Adrenal gland (tissue), 5 donors: Measurements from ENCODE around the gene PLEKHA7.

Experiments used
- POLR2A ChIP-seq, 2 donors: fragments of 450-650 bp; IDR thresholded peaks; one replicate each; pipeline ENCODE4 v1.6.1; 2017; ENCODE audit warnings: antibody characterized with exemption in 2 of 2, mild to moderate bottlenecking in 2 of 2, moderate library complexity in 1 of 2
- TF ChIP-seq, protein P1 (sequence below), 6 experiments: fragments of 450-650 bp in 4 of 6; fragments of 200-600 bp in 2 of 6; sonication (generic) in 1 of 6; IDR thresholded peaks; 1 replicate in 5 of 6; 2 replicates in 1 of 6; pipeline versions ENCODE4 v1.5.1 to v1.8.0; 2016 to 2021; ENCODE audit warnings: antibody characterized with exemption in 6 of 6, mild to moderate bottlenecking in 2 of 6, moderate library complexity in 1 of 6
- donor health status: DM: no; HTN: no; CAD: no.

DNA sequence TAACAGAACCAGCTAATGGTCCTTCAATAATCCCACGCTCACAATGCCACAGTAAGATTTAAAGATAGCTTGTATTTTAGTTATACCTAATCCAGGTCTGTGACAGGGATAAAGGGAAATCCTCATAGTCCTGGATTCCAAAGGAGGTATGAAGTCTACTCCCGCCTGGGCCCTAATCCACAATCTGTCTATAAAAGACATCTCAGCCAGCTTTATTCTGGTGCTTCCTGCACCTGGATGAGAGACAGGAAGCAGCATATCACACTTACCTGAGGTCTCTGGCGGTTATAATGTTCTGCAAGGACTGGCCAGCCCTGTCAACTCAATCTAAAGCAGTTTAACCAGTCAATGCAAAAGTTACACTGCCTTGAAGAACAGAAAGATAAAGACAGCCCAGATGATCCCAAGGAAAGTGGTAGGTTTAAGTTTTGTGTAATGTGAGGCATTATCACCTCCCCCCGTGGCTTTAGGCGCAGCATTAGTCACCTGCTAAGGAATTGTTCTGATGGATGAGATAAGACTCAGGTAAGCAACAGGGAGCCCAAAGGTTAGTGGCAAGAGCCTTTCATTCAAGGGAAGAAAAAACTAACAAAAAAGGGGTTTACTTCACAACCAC, 57.6 kb downstream of the PLEKHA7 start:
- no peak for TF ChIP-seq POLR2A (IDR thresholded peaks at IDR 0.05)
- TF ChIP-seq, protein P1, sequence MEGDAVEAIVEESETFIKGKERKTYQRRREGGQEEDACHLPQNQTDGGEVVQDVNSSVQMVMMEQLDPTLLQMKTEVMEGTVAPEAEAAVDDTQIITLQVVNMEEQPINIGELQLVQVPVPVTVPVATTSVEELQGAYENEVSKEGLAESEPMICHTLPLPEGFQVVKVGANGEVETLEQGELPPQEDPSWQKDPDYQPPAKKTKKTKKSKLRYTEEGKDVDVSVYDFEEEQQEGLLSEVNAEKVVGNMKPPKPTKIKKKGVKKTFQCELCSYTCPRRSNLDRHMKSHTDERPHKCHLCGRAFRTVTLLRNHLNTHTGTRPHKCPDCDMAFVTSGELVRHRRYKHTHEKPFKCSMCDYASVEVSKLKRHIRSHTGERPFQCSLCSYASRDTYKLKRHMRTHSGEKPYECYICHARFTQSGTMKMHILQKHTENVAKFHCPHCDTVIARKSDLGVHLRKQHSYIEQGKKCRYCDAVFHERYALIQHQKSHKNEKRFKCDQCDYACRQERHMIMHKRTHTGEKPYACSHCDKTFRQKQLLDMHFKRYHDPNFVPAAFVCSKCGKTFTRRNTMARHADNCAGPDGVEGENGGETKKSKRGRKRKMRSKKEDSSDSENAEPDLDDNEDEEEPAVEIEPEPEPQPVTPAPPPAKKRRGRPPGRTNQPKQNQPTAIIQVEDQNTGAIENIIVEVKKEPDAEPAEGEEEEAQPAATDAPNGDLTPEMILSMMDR (IDR thresholded peaks at IDR 0.05): no peak
